IPS-15b (cell line): ENCODE results near the gene SYCP2.

Source experiments
- H3K27me3 ChIP-seq: one replicate; pipeline ENCODE4 v1.6.1; 2013; ENCODE audit warnings: low read length; ENCODE audit not compliant: control insufficient read depth, insufficient read depth
- H3K36me3 ChIP-seq: one replicate; pipeline ENCODE4 v1.6.1; 2013; ENCODE audit warnings: low read length; ENCODE audit not compliant: control insufficient read depth, insufficient read depth
- H3K4me1 ChIP-seq: one replicate; pipeline ENCODE4 v1.6.1; 2013; ENCODE audit warnings: mild to moderate bottlenecking, low read length; ENCODE audit not compliant: control insufficient read depth, insufficient read depth
- H3K4me3 ChIP-seq: one replicate; pipeline ENCODE4 v1.5.1; 2013; ENCODE audit warnings: low read depth, low read length
- H3K9ac ChIP-seq: one replicate; pipeline ENCODE4 v1.6.1; 2013; ENCODE audit warnings: low read depth, mild to moderate bottlenecking, low read length
- H3K9me3 ChIP-seq: one replicate; pipeline ENCODE4 v1.6.1; 2013; ENCODE audit warnings: mild to moderate bottlenecking, low read length; ENCODE audit not compliant: control insufficient read depth, insufficient read depth

SYCP2 gene

DNA sequence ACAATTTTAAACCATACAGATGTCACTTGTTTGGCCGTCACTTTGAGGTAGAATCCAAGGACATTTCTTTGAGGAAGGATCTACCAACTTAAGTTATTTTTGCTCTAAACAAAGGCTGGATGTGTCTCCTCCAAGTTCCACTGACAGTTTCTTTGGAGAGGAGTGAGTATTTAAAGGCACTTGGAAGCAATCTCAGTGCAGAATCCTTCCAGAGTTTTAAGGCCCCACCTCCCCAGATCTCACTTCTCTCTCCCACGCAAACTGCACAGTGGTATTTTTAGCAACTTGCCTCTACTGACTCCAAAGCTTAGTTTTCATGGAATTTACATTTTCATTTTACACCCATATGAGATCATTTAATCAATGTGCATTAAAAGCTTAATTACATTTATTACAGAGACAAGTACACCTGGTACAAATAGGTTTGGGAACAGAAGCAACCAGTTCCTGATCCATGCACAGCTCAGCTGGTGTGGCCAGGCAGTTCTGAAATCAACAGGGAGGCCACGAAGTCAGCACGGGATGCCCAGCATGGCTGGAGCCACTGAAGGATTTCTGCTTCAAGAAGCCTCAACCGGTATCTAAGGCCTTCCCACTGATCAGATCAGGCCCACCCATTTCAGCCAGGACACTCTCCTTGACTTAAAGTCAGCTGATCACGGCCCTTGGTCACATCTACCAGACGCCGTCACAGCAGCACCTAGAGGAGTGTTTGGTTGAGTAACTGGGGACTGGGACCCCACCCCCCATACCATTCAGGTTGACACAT, 109.8 kb downstream of the SYCP2 start:
- Histone ChIP-seq H3K9ac (no peak overlapping the region), H3K4me3 (no peak overlapping the region), H3K27me3 (no peaks in the 10 kb centered on the region), H3K36me3 (no peaks in the 10 kb centered on the region), H3K9me3 (no peaks in the 10 kb centered on the region), H3K4me1 (no peaks in the 10 kb centered on the region)

DNA sequence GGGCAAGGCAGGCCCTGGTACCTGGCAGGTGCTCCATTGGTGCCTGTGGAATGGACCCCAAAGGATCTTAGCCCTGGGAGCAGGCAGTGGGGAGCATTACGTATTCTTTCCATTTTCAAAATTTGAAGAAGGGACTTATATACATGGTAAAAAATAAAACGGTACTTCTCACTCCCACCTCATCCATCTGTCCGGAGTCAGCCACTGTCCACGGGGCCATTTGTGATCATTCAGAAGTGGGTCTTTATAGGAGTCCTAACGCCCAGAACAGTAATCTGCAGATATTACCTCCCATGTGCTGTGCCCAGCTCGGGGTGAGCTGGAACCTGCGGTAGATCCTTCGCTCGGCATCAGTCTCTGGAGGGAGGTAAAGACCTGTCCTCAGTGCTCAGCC, 110.4 kb downstream of the SYCP2 start:
- Histone ChIP-seq H3K4me3 (no peak overlapping the region), H3K27me3 (no peaks in the 10 kb centered on the region), H3K4me1 (no peaks in the 10 kb centered on the region), H3K9me3 (no peaks in the 10 kb centered on the region), H3K36me3 (no peaks in the 10 kb centered on the region), H3K9ac (no peak overlapping the region)

DNA sequence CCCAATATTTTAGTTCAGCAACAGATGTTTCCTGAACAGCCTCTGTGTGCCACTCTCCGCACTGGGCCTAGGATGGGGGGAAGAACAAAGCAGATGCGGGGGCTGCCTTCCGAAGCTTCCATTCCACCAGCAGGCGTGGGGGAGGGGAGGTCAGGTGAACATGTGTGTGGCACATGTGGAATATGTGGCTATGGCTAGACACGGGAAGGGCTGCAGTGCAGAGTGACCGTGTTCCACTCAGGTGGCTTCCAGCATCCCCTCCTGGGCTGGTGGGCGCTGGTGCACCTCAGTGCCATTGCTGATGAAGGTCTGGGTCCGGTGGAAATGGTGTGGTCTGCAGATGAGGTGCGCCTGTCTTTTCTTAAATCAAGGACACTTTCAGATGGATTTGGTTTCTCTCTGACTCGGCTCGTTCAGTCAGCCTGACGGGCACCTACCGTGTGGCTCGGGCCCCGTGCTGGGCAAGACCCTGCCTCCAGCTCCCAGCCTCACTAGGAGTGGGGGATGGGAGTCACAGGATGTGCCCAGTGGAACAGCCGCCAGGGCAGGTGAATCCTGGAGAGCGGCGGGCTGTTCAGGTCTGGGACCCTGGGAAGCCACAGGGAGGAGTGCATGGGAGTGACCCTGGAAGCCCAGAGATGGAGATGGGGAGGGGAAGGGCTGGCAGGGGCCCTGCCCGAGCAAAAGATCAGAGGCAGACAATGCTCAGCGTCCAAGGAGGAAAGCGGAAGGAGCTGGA, 111.0 kb downstream of the SYCP2 start:
- Histone ChIP-seq H3K4me1 (no peaks in the 10 kb centered on the region), H3K9me3 (no peaks in the 10 kb centered on the region), H3K36me3 (no peaks in the 10 kb centered on the region), H3K9ac (no peak overlapping the region), H3K4me3 (no peak overlapping the region), H3K27me3 (no peaks in the 10 kb centered on the region)

DNA sequence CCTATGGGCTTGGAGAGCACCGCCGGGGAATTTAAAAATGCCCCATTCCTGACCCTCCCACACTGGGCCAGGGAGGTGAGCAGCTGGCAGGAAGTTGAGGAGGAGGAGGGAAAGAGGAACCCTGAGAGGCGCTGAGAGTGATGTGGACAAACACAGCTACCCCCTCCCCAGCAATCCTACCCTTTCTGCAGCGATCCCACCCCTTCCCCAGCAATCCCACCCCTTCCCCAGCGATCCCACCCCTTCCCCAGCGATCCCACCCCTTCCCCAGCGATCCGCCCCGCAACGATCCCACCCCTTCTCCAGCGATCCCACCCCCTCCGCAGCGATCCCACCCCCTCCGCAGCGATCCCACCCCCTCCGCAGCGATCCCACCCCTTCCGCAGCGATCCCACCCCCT, 111.6 kb downstream of the SYCP2 start:
- Histone ChIP-seq H3K4me1 (no peaks in the 10 kb centered on the region), H3K9me3 (no peaks in the 10 kb centered on the region), H3K4me3 (no peak overlapping the region), H3K36me3 (no peaks in the 10 kb centered on the region), H3K9ac (no peak overlapping the region), H3K27me3 (peaks cover under 1% of the 10 kb centered on the region)

DNA sequence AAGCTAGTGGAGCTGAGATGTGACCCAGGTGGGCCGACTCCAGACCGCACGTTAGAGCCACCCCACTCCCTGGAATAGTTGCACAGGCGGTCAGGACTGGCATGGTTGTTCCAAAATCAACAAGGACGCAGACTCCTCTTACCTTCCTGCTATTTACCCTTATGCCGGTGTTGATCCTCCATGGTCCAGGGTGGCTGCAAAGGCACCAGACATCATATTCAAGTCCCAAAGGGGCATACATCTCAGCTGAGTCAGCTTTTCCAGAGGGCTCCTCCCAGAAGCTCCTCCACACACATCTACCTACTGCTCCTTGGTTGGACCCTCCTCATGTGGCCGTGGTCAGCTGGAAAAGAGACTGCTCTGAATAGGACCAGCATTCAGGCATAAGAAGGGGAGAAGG, 112.2 kb downstream of the SYCP2 start:
- Histone ChIP-seq H3K4me1 (no peaks in the 10 kb centered on the region), H3K36me3 (no peaks in the 10 kb centered on the region), H3K9ac (no peak overlapping the region)

GRCh38 chr20:59820204-59821041, 113.0 kb downstream of the SYCP2 start:
- Histone ChIP-seq H3K36me3 (no peaks in the 10 kb centered on the region), H3K4me1 (no peaks in the 10 kb centered on the region), H3K9ac (no peak overlapping the region), H3K27me3 (peaks cover 2% of the 10 kb centered on the region), H3K9me3 (no peaks in the 10 kb centered on the region), H3K4me3 (no peak overlapping the region)

More for the DNA sequence above, 112.2 kb downstream of the SYCP2 start:
- Histone ChIP-seq H3K9me3 (no peaks in the 10 kb centered on the region), H3K27me3 (peaks cover 2% of the 10 kb centered on the region), H3K4me3 (no peak overlapping the region)

GRCh38 chr20:59819496-59820203, 113.8 kb downstream of the SYCP2 start:
- Histone ChIP-seq H3K9me3 (no peaks in the 10 kb centered on the region), H3K36me3 (no peaks in the 10 kb centered on the region), H3K4me3 (no peak overlapping the region), H3K9ac (no peak overlapping the region), H3K27me3 (peaks cover 2% of the 10 kb centered on the region), H3K4me1 (no peaks in the 10 kb centered on the region)

DNA sequence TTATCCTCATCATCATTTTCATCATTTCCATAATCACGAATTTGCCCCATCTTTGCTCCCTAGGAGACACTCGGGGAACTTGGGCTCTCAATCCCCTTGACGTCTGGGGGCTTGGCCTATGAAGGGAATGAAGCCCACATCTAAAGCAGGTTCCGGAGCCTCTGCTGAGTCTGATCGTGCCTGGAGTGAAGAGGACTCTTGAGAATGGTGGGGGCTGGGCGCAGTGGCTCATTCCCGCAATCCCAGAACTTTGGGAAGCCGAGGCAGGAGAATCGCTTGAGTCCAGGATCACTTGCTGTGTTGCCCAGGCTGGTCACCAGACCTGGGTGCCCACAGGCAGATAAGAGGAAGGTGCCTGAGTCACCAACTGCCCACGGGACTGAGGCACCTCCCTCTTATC, 114.5 kb downstream of the SYCP2 start:
- Histone ChIP-seq H3K27me3 (peaks cover 2% of the 10 kb centered on the region), H3K36me3 (no peaks in the 10 kb centered on the region), H3K4me1 (no peaks in the 10 kb centered on the region), H3K9ac (no peak overlapping the region), H3K4me3 (no peak overlapping the region), H3K9me3 (no peaks in the 10 kb centered on the region)

GRCh38 chr20:59817846-59818615, 115.4 kb downstream of the SYCP2 start:
- Histone ChIP-seq H3K9me3 (no peaks in the 10 kb centered on the region), H3K27me3 (peaks cover 2% of the 10 kb centered on the region), H3K4me3 (no peak overlapping the region), H3K4me1 (no peaks in the 10 kb centered on the region), H3K36me3 (no peaks in the 10 kb centered on the region), H3K9ac (no peak overlapping the region)

GRCh38 chr20:59817406-59817805, 116.0 kb downstream of the SYCP2 start:
- H3K4me3 ChIP-seq = no peak overlapping the region

More at GRCh38 chr20:59817406-59817805, 116.0 kb downstream of the SYCP2 start:
- Histone ChIP-seq H3K9me3 (no peaks in the 10 kb centered on the region), H3K36me3 (no peaks in the 10 kb centered on the region), H3K27me3 (peaks cover 2% of the 10 kb centered on the region), H3K9ac (no peak overlapping the region), H3K4me1 (no peaks in the 10 kb centered on the region)
